ENCODE data around the gene LSM3. TPM values are rescaled to one million over a fixed set of nuclear protein-coding genes. Genes with fewer than 3 reads are reported as not detected.

LSM3 gene
- total RNA-seq, 4 donors from 2014 or later: 7.2 to 16.8 (median 8.8) TPM

DNA sequence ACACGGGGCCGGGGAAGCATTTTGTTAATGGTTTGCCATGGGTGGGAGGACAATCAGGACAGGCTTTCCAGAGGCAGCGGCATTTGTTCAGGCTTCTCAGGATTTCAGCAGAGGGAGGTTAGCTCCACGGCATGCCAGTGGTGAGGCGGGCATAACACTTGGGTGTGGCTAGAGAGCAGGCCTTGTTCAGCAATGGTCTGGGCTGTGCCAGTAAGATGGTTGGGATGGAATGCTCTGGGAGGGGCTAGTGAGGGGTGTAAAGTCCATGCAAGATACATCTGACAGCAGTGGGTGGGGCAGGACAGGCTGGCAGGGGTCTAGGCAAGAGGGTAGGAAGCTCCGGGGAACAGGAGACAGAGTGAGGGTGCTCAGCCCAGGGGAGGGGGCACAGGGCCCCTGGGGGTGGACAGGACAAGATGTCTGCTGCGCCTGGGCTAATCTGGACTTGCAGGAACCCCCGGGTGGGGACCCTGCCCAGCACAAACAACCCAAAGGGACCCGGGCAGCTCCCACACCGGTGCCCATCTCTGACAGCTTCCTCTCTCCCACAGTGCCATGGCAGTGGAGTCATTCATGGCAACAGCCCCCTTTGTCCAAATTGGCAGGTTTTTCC, 45.3 kb upstream of the LSM3 start:
- TF ChIP-seq, protein P1, sequence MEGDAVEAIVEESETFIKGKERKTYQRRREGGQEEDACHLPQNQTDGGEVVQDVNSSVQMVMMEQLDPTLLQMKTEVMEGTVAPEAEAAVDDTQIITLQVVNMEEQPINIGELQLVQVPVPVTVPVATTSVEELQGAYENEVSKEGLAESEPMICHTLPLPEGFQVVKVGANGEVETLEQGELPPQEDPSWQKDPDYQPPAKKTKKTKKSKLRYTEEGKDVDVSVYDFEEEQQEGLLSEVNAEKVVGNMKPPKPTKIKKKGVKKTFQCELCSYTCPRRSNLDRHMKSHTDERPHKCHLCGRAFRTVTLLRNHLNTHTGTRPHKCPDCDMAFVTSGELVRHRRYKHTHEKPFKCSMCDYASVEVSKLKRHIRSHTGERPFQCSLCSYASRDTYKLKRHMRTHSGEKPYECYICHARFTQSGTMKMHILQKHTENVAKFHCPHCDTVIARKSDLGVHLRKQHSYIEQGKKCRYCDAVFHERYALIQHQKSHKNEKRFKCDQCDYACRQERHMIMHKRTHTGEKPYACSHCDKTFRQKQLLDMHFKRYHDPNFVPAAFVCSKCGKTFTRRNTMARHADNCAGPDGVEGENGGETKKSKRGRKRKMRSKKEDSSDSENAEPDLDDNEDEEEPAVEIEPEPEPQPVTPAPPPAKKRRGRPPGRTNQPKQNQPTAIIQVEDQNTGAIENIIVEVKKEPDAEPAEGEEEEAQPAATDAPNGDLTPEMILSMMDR (IDR thresholded peaks at IDR 0.05; ENCODE audit: low read depth): no peak

DNA sequence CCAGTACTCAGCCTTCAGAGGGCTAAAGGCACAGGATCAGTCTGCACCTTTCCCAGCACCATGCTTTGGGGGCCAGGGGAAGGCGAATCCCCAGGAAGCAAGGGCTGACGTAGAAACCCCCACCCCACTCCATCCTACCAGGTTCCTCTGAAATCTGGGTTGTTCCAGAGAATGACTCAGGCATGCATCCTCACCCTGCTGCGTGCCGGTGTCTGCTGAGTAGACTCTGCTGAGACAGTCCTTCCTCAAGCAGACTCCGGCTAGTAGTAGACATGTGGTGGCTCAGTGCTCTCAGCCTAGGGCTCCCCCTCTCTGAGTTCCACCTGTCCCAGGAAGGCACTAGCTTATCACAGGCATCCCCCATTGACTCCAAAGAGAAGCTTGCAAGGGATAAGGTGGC, 44.7 kb upstream of the LSM3 start:
- TF ChIP-seq, protein P1 (IDR thresholded peaks at IDR 0.05; ENCODE audit: low read depth): no peak

GRCh38 chr3:14134291-14134690, 44.3 kb upstream of the LSM3 start:
- TF ChIP-seq, protein P1 (IDR thresholded peaks at IDR 0.05; ENCODE audit: low read depth): no peak

DNA sequence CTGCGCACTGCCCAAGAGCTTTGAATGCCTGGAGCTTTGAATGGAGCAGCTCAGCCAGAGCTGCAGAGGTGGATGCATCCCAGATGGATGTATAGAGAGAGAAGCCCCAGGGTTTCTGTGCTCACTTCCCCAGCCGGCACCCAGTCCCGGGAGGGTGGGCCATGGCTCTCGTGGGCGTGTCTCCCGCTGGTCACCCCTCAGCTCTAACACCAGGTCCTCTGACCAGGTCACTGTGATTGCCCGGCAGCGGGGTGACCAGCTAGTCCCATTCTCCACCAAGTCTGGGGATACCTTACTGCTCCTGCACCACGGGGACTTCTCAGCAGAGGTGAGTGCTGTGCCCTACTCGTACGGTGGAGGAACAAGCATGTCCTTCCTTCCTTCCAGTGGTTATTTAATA, 43.0 kb upstream of the LSM3 start:
- TF ChIP-seq, protein P1 (IDR thresholded peaks at IDR 0.05; ENCODE audit: low read depth): no peak

DNA sequence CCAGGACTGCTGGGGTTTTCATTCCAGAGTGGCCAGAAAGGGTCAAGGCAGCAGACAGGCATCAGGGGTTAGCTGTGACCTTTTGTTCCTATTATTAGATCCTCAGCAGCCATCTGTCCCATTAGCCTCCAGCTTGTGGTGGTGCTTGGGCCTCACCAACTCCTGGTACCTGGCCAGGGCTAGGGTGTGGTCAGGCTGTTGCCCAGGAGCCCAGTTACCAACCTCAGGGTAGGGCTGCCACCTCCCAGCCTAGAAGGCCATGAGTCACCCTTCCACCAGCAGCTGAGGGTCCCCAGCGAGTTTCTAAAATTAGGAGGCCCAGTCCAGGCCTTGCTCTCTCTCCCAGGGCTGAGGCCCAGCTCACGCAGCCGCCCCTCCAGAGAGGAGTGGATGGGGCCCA, 41.6 kb upstream of the LSM3 start:
- TF ChIP-seq, protein P1 (IDR thresholded peaks at IDR 0.05; ENCODE audit: low read depth): no peak

DNA sequence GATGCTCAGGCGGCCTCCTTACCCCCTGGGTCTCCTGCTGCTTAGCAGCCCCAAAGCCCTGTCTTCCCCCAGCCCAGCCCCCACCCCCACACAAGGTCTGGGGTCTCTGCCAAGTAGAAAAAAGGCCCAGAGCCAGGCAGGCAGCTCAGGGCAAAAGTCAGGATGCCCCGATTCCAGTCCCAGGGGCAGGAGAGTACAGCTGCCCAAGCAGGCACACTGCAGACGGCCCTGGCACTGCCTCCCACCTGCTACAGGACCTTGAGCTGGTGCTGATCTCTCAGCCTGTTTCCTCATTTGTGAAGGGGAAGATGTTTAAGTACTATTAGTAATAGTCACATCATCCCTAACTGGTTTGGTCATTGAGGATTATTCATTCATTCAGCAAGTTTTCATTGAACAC, 41.2 kb upstream of the LSM3 start:
- TF ChIP-seq, protein P1 (IDR thresholded peaks at IDR 0.05; ENCODE audit: low read depth): no peak

DNA sequence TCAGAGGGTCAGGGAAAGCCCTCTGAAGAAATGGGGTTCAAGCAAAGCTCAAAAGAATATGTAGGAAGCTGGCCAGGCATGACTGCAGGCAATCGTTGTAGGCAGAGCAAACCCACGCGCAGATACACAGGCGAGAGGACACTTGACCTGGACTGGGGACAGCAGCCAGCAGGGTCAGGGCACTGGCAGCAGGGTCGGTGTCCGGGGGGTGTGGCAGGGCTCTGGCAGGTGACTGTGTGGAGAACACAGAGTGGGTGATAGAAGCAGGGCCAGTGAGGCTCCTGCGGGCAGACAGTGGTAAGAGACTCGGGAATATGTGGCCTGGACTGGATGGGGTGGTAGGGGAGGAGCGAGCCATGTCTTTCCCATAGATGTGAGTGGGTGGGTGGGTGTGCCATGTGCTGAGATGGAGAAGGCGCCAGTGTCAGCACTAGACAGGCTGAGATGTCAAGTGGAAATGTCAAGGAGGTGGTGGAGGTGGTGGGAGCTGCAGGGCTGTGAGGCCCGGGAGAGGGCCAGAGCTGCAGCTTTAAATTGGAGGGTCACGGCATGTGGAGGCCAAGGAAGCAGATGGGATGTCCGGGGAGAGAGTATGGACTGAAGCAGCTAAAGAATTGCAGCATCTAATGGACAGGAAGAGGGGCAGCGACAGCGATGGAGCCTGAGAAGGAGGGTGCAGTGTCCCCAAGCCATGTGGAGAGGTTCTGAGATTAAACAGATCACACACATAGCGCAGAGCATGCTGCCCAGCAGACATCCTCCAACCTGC, 40.3 kb upstream of the LSM3 start:
- TF ChIP-seq, protein P1 (IDR thresholded peaks at IDR 0.05; ENCODE audit: low read depth): no peak

Measured in subcutaneous adipose tissue (tissue), 4 donors.